HG03064 (cell line): ENCODE results near the gene WNT8A.

ENCODE experiments used
- ATAC-seq: cut with Tn5 transposase; IDR thresholded peaks from one replicate; pipeline ENCODE4 v1.9.1; 2021; ENCODE audit warnings: low read depth; ENCODE audit not compliant: unreplicated experiment

Gene WNT8A

GRCh38 chr5:138138949-138139780 lies 55.3 kb downstream of the WNT8A start, which contains the start of gene NME5:
Gene NME5 (minus strand): TSS chr5:138139428. CDS start chr5:138138780, 648 bp downstream.
- ATAC-seq = no peak

GRCh38 chr5:138139781-138140090 lies 55.9 kb downstream of the WNT8A start:
- no peak for ATAC-seq

- ATAC-seq = no peak
These were observed 56.4 kb downstream of the WNT8A start for GRCh38 chr5:138140268-138140667.
